Osteocyte (in vitro differentiated cells): ENCODE measurements around the gene NLGN2. TPM values are rescaled to one million over a fixed set of nuclear protein-coding genes. Genes with fewer than 3 reads are reported as not detected.
A peak's percentile ranks its signal among the peaks of the same experiment; 100 is the strongest.

ENCODE experiments used
- DNase-seq: peaks from one replicate; pipeline ENCODE4 v3.0.0; 2021; ENCODE audit warnings: mixed read lengths; ENCODE audit not compliant: unreplicated experiment; ENCODE audit errors: extremely low spot score
- H3K27ac Mint-ChIP-seq: one replicate; pipeline ENCODE4 v1.8.0; 2021; ENCODE audit warnings: mild to moderate bottlenecking, mixed read lengths; ENCODE audit not compliant: unreplicated experiment
- H3K27me3 Mint-ChIP-seq: one replicate; pipeline ENCODE4 v1.8.0; 2021; ENCODE audit warnings: mixed read lengths; ENCODE audit not compliant: unreplicated experiment
- H3K36me3 Mint-ChIP-seq: one replicate; pipeline ENCODE4 v1.8.0; 2021; ENCODE audit warnings: mixed read lengths; ENCODE audit not compliant: unreplicated experiment
- H3K4me1 Mint-ChIP-seq: one replicate; pipeline ENCODE4 v1.8.0; 2021; ENCODE audit warnings: mixed read lengths; ENCODE audit not compliant: unreplicated experiment
- H3K4me3 Mint-ChIP-seq: one replicate; pipeline ENCODE4 v1.8.0; 2021; ENCODE audit warnings: mild to moderate bottlenecking, moderate library complexity, mixed read lengths; ENCODE audit not compliant: unreplicated experiment
- H3K9me3 Mint-ChIP-seq: one replicate; pipeline ENCODE4 v1.8.0; 2021; ENCODE audit warnings: mixed read lengths; ENCODE audit not compliant: unreplicated experiment
- total RNA-seq: library from RNA; stranded (reverse); gene quantifications from 2 replicates; pipeline ENCODE4 v1.2.1, GENCODE V29; 2021
- TF ChIP-seq, protein P1 (sequence below): fragments of 200-600 bp; sonication (generic); IDR thresholded peaks from 2 replicates; pipeline ENCODE4 v1.5.0; 2021; ENCODE audit warnings: antibody characterized with exemption, mild to moderate bottlenecking, moderate library complexity

NLGN2 gene
- total RNA-seq, 1 donor from 2014 or later: 56.8 TPM

DNA sequence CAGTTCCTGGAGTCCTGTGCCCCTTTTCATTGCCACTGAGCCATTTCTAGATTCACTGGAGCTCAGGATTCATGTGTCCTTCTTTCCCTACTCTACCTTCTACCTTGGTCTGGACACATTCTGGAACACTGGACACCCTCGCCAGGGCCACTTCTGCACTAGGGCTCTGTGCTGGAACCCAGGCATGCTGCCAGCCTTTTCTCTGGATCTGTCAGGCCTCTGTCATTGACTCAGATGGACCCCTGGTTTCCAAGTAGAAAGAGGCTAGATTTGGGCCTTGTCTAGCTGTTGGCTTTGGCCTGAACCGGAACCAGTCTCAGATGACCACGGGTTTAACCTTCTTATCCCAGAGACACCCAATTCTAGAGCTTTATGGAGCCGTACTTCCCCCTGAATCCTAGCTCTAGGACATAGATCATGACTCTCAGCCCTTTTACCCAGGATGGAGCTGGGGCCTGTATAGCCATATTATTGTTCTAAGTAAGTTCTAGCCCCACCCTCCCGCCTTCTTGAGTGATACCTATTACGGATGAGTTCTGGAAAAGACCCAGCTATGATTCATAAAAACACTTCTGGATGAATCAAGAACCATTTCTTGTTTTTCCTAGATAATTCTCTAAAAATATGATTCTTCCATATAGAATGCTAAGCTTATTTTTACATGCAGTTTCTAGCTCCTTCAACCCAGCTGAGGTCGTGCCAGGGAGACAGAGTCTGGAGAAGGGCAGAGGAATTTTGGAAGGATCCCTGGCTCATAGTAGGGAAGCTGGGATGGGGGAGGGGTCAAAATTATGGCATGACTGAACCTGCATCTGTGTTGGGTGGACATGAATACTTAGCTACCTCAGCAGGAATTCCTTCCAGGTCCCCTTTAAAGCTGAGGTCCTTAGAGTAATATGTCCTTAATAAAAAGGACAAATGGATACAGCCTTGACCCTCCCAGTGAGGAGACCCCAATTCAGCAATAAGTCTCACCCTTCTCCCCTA, 36.1 kb downstream of the NLGN2 start:
- DNase-seq: no peak
- peaks cover 28% of the 10 kb centered on the region for H3K4me1 Mint-ChIP-seq
- H3K4me3 Mint-ChIP-seq: no peak overlapping the region
- H3K27ac Mint-ChIP-seq: no peak overlapping the region
- H3K36me3 Mint-ChIP-seq: no peaks in the 10 kb centered on the region
- no peaks in the 10 kb centered on the region for H3K9me3 Mint-ChIP-seq
- TF ChIP-seq, protein P1, sequence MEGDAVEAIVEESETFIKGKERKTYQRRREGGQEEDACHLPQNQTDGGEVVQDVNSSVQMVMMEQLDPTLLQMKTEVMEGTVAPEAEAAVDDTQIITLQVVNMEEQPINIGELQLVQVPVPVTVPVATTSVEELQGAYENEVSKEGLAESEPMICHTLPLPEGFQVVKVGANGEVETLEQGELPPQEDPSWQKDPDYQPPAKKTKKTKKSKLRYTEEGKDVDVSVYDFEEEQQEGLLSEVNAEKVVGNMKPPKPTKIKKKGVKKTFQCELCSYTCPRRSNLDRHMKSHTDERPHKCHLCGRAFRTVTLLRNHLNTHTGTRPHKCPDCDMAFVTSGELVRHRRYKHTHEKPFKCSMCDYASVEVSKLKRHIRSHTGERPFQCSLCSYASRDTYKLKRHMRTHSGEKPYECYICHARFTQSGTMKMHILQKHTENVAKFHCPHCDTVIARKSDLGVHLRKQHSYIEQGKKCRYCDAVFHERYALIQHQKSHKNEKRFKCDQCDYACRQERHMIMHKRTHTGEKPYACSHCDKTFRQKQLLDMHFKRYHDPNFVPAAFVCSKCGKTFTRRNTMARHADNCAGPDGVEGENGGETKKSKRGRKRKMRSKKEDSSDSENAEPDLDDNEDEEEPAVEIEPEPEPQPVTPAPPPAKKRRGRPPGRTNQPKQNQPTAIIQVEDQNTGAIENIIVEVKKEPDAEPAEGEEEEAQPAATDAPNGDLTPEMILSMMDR: no peak
- peaks cover 42% of the 10 kb centered on the region for H3K27me3 Mint-ChIP-seq

DNA sequence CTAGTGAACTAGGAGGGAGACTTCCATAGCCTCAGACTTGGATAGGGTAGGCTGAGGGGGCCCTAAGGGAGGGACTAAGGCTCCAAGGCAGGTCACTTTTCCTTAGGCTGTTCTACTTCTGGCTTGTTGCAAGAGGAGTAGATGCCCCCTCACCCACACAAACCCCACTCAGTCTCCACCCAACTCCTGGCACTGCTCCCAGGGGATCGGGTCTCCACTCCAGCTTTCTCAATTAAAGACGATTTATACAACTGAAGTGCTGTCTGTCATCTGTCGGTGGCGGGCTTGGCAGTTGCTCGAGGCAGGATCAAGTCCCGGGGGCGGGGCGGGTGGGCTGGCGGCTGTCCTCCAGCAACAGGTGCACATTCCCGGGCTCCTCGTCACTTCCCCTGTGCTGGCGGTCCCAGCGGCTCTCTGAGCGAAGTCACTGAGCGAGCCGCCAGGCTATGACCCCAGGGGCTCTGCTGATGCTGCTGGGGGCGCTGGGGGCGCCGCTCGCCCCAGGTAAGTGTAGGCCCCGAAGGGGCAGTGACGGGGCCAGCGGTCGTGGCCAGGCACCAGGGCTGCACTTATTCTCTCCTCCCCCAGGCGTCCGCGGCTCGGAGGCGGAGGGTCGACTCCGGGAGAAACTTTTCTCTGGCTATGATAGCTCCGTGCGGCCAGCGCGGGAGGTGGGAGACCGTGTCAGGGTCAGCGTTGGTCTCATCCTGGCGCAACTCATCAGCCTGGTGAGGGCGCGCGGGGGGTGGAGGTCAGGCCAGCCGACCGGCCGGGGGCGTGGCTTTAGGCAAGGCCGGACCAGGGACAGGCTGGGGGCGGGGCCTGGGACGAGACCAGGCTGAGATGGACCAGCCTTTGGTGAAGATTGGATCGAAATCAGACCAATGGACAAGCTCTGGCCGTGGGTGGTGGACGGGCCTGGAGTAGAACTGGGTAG, 37.3 kb downstream of the NLGN2 start, which contains the start of gene CHRNB1:
CHRNB1 (plus strand) TSS at position 380 of the 937 bp plus-strand sequence; CDS start at position 447, 67 bp downstream.
- H3K36me3 Mint-ChIP-seq: no peaks in the 10 kb centered on the region

DNA sequence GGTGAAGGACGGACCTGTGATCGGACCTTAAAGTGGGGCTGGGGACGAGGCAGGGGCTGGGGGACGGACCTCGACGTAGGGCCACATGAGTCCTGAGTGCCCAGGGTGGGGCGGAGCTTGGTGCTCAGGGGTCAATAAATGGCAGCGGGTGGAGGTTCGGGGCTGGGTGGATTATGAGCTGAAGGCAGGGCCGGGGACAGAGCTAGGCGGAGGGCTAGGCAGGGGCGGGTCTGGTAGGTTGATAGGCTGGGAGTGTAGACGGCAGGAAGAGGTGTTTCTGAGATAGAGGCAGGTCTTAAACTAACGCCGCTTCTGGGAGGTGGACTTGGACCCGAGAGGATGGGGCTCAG, 37.9 kb downstream of the NLGN2 start:
- H3K9me3 Mint-ChIP-seq: no peaks in the 10 kb centered on the region

More for the DNA sequence above, 37.3 kb downstream of the NLGN2 start, which contains the start of gene CHRNB1:
- Mint-ChIP-seq H3K4me3 (peak within 1 kb of the TSS; percentile 68), H3K27me3 (peaks cover 40% of the 10 kb centered on the region), H3K4me1 (peaks cover 23% of the 10 kb centered on the region), H3K9me3 (no peaks in the 10 kb centered on the region), H3K27ac (peak within 1 kb of the TSS; percentile 44)
- TF ChIP-seq, protein P1: no peak
- no peak for DNase-seq

DNA sequence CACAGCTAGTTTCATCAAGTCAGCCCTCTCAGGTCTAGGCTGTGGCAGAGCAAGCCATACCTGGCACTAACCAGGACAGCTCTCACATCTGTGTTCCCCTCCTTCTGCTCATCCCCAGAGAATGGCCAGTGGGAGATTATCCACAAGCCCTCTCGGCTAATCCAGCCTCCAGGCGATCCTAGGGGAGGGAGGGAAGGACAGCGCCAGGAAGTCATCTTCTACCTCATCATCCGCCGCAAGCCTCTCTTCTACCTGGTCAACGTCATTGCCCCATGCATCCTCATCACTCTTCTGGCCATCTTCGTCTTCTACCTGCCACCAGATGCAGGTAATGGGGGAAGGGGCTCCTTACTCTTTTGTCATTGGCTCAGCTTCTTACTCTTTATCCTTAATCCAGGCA, 40.8 kb downstream of the NLGN2 start:
- TF ChIP-seq, protein P1: no peak
- peaks cover 14% of the 10 kb centered on the region for H3K4me1 Mint-ChIP-seq
- no peak overlapping the region for H3K27ac Mint-ChIP-seq
- DNase-seq: no peak
- H3K36me3 Mint-ChIP-seq: no peaks in the 10 kb centered on the region
- no peak overlapping the region for H3K4me3 Mint-ChIP-seq
- no peaks in the 10 kb centered on the region for H3K9me3 Mint-ChIP-seq
- peaks cover 23% of the 10 kb centered on the region for H3K27me3 Mint-ChIP-seq

More for the DNA sequence above, 37.9 kb downstream of the NLGN2 start:
- TF ChIP-seq, protein P1: no peak
- Mint-ChIP-seq H3K27me3 (peaks cover 34% of the 10 kb centered on the region), H3K27ac (peak overlapping the region; percentile 44), H3K4me1 (peaks cover 17% of the 10 kb centered on the region), H3K4me3 (peak overlapping the region; percentile 68), H3K36me3 (no peaks in the 10 kb centered on the region)
- DNase-seq: no peak
